GM12801 (cell line): ENCODE data around the gene EML6.

ENCODE experiments used
- CTCF ChIP-seq: IDR thresholded peaks from one replicate; pipeline ENCODE4 v1.5.1; 2011; ENCODE audit warnings: control low read depth; ENCODE audit not compliant: insufficient read length; ENCODE audit errors: extremely low read depth

The EML6 gene

GRCh38 chr2:54864096-54864495, 140.6 kb downstream of the EML6 start:
- TF ChIP-seq CTCF = no peak

- no peak for TF ChIP-seq CTCF
Measured at GRCh38 chr2:54864727-54865126, 141.3 kb downstream of the EML6 start.

GRCh38 chr2:54866179-54866578, 142.7 kb downstream of the EML6 start:
- TF ChIP-seq CTCF = no peak

GRCh38 chr2:54866868-54867267, 143.4 kb downstream of the EML6 start:
- TF ChIP-seq CTCF = no peak

GRCh38 chr2:54867457-54867856, 144.0 kb downstream of the EML6 start:
- TF ChIP-seq CTCF = no peak

- TF ChIP-seq CTCF = no peak
Measured at GRCh38 chr2:54871457-54872107, 148.1 kb downstream of the EML6 start.

- TF ChIP-seq CTCF = no peak
Measured at GRCh38 chr2:54872780-54873179, 149.3 kb downstream of the EML6 start.
